ENCODE results near the gene HORMAD2. TPM values are rescaled to one million over a fixed set of nuclear protein-coding genes. Genes with fewer than 3 reads are reported as not detected.
"Not testable (repeated sequence)": the region's sequence is repeated elsewhere in the genome, so short reads cannot be mapped to it uniquely, and the experiment has no call there.

Gene HORMAD2
- total RNA-seq, 1 donor from 2014 or later: not detected

DNA sequence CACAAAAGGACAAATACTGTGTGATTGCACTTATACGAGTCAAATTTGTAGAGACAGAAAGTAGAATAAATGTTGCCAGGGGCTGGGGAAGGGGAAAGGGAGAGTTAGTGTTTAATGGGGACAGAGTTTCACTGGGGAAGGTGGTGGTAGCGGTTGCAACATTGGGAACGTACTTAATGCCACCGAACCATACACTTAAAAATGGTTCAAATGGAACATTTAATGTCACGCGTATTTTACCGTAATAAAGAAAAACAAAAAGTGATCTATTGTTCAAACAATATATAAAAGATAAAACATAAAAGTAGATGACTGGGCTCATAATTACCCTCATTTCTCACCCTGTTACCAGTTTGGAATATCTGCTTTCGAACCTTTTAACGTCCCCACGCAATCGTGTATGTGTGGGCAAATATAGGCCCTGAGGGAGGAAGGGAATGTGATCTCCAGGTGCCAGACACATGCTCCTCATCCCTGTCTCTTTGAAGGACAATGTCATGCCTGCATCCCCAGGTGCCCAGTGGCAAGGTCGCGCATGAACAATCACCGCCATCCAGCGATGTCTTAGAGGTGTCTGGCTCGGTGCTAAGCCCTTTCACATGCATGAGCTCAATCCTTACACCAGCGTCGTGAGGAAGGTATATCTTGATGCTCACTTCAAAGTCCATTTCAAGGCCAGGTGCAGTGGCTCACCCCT is 131.0 kb downstream of the HORMAD2 start:
- no peak for DNase-seq

DNA sequence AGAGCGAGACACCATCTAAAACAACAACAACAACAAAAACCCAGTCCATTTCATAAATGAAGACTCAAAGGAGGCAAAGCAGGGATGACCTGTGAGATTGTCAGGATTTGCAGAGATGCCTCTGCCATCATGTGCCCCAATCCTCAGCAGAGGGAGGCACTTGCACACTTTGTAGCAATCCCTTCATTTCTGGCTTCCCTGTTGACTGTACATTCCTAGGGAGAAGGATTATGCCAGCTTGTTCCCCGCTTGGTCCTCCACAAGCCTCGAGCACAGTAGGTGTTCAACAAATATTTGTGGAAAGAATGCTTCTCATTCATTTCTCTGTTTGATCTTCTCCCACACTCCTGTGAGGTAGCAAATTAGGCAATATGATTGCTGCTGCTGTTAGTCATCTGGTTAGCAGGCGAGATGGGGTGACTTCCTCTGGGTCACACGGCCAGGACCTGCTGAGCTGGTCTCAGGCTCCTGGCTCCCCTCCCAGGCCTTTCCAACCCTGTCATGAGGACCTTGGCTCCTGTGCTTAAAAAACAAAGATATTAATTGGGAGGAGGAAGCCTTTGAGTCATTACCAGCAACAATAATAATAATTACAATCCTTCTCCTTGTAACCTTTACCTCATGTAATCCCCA is 132.2 kb downstream of the HORMAD2 start:
- DNase-seq: no peak

DNA sequence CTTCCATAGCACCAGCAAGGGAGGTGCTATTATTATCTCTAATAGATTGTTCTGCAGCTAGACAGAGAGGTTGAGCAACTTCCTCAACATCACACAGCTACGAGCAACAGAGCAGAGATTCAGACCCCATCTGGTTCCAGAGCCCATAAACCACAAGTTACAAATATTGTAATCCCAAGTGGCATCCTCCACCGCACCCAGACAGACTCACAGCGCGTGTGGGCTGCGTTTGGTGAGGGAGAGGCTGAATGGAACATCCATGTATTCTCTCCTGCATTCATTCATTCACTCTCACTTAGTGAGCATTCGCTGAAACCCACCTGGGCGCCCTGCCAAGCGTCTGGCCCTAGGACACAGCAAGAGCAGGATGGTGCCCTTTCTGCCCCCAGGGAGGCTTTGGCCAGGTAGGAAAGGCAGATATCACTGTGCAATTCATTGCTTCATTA is 132.8 kb downstream of the HORMAD2 start:
- DNase-seq: no peak

DNA sequence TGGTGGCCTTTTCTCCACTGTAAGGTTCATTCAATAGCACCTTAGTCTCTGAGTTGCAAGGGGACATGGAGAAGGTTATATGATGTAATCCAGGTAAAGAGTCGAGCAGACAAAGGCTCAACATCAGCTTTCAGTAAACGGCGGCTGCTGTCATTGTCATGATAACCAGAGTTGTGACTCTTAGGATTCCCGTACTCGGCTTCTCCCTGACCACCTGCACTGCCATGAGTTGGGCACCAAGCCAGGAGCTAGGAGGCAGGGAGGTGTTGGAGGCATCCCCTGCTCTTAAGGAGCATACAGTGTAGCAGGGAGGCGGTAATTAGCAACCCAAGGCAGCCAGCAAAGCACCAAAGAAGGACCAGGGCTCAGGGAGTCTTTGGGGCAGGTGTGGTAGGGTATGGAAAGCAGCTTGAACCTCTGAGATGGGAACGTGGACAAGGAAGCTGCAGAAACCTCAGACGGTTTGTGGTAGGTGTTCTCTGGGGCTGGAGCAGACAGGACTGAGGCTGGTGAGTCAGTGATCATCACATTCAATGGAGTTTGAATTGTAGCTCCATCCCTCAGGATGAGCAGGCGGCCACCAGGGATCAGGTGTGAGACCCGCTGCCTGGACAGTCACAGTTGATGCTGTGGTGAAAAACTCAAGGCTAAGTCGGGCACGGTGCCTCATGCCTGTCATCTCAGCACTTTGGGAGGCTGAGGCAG is 134.6 kb downstream of the HORMAD2 start:
- no peak for DNase-seq

DNA sequence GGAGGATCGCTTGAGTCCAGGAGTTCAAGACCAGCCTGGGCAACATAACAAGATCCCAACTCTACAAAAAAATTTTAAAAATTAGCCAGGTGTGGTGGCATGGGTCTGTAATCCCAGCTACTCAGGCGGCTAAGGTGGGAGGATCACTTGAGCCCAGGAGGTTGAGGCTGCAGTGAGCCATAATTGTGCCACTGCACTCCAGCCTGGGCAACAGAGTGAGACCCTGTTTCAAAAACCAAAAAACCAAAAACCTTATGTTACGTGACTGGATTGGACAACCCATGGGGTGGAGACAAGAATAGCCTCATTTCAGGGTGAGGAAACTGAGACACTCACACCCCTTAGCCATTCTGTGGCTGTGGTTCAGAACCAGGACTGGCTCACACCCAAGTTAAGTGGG is 136.0 kb downstream of the HORMAD2 start:
- not testable (repeated sequence) for DNase-seq

DNA sequence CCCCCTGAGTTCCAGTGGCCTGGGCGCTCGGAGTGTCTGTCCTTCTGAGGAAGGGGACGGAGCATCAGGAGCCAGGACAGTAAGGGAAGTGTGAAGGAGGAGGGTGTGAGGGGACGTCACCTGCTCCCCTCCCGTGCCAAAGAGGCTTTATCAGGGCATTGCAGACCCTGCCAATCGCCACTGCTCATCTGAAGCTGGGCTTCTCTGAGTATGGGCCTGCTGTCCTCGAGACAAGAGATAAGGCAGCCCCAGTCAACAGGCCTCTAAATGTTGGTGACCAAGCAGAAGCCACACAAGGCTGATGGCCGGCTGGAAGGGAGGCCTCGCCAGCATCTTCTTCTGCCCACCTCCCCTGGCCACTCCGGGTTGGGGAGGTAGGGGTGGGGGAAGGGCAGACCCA is 136.4 kb downstream of the HORMAD2 start:
- no peak for DNase-seq

DNA sequence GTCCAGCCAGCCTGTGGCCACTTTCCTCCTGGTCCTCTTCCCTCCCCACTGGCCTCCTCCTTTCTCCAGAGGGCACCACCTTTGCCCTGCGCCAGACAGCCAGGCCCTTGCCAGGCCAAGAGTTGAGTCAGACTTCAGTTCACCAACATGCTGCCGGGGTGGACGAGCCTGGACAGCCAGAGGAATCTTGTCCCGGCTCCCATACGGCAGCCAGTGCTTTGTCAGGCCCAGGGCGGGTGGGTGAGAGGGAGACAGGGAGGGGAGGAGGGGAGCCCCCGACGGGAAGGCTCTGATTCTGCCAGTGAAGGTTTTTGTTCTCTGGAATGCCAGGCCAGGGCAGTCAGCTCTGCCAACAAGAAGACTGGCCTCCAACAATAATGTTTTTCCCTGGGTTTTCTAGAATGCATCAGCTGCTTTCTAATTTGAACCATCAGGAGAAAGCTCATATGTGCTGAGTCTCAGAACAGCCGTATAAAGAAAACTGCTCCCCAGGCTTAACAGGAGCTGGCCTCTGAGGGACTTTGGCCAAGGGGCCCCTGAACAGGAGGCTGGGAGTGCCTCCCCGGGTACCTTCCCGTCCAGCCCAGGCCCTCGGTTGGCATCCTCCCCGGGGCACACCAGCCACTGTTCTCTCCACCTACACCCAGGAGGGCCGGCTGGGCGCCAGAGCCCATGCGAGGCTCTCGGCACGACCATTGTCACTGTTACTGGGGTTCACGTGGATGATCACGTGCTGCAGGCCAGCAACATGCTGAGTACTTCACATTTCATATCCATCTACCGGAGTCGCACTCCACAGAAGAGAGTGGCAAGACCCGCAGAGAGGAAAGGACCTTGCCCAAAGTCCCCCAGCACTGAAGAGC is 137.7 kb downstream of the HORMAD2 start:
- DNase-seq: no peak

DNA sequence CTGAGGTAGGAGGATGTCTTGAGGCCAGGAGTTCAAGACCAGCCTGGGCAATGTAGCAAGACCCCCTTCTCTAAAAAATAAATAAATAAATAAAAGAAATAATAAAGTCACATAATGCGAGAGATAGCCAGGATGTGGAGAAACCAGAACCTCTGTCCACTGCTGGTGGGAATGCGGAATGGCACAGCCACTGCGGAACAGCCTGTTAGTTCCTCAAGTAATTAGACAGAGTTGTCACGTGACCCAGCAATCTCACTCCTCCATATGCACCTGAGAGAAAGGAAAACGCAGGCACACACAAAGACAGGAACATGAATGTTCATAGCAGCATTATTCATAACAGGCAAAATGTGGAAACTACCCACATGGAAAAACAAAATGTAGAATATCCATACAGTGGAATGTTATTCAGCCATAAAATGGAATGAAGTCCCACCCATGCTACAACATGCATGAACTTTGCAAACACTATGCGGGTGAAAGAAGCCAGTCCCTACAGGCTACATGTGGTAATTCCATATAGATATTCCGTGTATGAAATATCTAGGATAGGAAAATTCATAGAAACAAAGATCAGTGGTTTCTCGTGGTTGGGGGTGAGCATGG is 138.9 kb downstream of the HORMAD2 start:
- DNase-seq: peak; percentile 33

DNA sequence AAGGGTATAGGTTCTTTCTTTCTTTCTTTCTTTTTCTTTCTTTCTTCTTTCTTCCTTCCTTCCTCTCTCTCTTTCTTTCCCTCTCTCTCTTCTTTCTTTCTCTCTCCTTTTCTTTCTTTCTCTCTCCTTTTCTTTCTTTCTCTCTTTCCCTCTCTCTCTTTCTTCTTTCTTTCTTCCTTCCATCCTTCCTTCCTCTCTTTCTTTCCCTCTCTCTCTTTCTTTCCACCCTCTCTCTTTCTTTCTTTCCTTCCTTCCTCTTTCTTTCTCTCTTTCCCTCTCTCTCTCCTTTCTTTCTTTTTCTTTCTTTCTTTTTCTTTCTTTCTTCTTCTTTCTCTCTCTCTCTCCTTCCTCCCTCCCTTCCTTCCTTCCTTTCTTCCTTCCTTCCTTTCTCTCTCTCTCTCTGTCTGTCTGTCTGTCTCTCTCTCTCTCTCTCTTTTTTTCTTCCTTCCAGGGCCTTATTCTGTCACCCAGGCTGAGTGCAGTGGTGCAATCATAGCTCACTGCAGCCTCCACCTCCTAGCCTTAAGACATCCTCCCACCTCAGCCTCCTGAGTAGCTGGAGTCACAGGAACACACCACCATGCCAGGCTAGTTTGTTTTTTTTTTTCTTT is 139.5 kb downstream of the HORMAD2 start:
- DNase-seq: no peak

DNA sequence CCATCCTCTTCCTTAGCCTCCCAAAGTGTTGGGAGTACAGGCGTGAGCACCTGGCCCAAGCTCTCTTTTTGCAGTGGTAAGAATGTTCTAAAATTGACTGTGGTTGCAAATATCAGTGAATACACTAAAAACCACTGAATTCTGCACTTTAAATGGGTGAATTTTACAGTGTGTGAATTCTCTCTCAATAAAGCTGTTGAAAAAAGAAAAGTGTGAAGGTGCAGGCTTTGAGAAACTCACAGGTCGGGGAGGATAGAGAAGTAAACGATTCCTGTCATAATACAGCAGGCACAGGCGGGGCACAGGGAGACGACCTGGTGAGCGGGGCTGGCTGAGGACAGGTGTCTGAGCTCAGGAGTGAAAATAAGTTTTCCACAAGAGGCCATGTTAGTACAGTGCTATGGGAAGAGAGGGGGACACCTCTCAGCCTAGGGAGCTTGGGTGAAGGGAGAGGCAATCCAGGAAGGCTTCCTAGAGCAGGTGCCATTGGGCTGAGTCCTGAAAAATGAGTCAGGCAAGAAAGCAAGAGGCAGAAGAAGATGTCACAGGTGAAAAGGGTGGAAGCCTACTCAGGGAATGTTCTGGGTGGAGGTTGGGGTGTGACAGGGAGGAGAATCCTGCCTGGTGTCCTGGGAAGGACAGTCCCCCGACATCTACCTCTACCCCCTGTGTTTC is 140.2 kb downstream of the HORMAD2 start:
- no peak for DNase-seq

DNA sequence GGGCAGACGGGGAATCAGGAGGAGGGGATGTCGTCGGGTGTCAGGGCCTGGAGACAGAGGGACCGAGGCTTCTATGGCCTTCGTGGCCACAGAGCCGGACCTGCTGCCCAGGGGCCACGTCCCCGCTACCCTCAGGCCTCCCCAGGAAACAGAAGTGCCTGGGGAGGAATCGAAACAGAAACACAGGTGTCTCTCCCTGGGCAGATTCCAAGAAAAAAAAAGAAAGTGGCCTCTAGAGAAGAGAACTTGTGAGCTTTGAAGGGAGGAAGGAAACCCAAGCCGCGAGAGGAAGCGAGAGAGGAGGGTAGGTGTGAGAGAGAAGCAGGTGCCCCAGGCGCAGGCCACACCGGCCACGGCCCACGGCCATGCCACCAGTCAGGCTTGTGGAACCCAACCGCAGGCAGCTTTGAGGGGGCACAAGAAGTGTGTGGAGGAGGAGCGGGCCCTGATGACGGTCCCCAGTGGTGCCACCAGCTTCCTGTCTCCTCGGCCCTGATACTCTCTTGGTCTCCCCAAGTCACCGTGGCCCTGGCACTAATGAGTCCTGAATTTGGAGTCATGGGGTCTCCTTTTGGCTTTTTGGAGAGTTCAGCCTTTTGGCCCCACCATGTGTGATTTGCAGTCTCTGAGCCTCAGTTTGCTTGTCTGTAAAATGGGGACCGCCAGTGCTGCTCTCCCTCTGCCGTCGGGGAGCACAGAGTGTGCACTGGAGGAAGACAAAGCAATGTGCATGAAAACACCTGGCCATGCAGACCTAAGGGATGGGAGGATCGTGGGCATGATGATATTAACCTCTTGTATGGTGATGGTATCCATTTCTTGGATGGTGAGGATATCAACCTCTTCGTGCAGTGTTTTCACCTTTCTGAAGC is 141.1 kb downstream of the HORMAD2 start:
- DNase-seq: no peak

DNA sequence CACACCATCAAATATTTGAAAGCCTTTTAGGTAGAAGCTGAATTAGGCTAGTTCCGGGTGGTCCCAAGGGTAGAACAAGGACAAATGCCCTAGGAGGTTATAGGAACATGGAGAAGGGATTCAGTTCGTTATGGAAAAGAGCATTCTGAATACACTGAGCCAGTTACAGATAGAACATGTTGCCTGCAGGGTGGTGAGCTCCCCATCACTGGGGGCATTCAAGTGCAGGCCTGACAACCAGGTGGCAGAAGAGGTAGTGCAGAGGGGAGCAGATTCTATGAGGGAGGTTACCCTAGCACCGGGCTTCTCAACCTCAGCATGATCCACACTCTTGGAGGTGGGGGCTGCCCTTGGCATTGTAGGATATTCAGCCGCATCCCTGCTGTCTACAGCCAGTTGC is 142.1 kb downstream of the HORMAD2 start:
- DNase-seq: no peak

DNA sequence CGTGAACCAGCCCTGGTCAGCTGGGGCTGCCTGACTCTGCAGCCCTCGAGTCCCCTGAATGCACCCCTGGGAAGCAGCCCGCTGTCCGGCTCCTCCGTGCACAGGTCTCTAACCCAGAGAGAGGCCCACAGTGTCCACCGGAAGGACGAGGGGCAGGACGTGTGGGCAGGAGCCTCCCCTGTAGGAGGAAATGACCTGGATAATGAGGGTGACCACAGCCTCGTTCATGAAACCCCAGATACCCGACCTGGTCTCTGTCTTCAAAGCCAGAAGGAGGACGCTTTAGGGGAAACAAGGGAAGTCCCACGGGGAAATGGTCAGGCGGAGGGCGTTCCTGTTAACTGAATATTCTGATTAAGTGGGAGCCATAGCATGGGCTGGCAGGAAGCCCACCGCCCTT is 143.0 kb downstream of the HORMAD2 start:
- DNase-seq: no peak

DNA sequence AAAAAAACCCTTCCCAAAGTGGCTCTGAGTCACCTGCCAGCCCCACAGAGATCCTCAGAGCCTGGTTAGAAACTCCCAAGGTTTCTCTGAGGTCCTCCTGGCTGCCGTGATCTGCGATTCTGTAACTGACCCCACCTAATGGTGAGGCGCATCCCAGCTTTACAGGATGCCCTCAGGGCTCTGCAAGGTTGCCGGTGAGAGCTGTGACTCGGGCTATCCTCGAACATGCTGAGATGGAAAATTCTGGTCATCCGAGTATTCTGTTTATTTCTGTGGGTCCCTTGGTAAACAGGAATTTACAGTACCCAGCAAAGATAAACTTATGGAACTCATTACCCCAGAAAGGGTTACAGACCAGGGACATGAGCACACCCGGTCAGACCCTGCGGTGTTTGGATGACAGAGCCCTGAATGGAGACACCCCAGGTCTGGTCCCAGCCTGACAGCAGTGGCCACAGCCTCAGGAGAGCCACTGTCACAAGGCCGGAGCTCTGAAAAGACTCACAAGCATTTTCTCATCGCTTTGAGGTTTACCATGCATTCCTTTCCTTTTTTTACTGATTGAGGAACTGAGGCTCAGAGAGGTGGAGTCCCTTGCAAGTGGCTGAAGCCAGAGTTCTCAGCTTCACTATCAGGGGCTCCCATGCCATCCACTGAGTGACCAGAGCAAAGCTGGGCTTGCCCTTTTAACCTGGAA is 144.0 kb downstream of the HORMAD2 start:
- no peak for DNase-seq

DNA sequence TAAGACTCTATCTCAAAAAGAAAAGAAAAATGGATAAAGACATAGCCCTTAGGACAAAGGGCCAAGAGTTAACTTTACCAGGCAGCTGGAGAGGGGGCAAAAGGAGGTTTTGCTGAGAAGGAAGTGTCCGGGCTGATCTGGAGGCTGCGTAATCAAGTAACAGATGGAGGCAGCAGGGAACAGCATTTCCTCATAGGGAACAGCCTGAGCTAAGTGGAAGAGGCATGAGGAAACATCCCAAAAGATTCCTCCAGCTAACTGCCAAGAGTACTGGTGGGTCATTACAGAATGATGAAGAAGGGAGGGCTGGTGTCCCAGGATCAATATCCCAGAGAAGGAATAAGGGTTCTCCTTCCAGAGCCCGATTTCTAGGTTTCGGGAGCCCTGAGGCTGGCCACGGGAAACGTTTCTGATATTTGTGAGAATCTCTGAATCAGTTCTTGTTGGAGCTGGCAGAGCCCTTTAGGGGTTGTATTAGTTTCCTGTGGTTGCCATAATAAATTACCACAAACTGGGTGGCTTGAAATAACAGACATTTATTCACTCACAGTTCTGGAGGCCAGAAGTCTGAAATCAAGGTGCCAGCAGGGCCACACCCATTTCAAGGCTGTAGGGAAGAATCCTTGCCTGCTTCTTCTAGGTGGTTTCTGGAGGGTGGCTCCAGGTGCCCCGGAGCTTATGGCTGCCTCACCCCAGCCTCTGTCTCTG is 145.1 kb downstream of the HORMAD2 start:
- DNase-seq: no peak

DNA sequence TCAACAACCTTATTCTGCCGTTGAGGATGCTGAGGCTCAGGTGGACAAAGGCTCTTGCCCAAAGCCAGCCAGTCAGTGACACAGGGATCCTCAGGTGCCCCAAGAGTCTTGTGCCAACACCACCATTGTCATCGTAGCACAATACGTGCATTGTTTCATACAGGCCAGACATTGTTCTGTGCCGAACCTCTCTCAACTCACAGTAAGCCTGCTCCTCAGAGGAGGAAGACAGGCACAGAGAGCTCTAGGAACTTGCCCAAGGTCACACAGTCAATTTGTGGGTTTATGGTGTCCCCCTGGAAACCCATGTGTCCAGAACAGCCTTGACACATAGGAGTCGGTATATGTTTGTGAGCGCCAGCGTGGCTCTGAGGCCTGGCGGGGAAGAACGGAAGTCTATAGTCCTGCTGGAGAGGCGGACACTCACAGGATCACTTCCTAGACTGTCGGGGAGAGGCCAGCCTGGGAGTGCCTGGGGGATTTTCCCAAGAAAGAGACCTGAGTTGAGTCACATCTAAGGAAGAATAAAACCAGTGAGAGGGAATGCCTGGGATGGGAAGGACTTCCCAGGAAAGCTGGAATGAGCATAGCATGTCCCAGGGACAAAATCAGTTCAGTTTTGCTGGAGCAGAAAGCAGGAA is 146.0 kb downstream of the HORMAD2 start:
- DNase-seq: no peak

All from skin of body (tissue), 2 donors.